Measurements from ENCODE around the gene LY6G6F.

The LY6G6F gene

GRCh38 chr6:31689249-31690110 lies 17.2 kb upstream of the LY6G6F start:
- peak; percentile 55 for TF ChIP-seq CTCF (conservative IDR thresholded peaks at IDR 0.05; ENCODE audit: low read depth, low read length)
- no peak overlapping the region for H3K4me3 ChIP-seq (ENCODE audit: low read length)
- no peak for DNase-seq (ENCODE audit: low read depth)

GRCh38 chr6:31690231-31691077 lies 16.2 kb upstream of the LY6G6F start:
- DNase-seq (ENCODE audit: low read depth) = peak; percentile 34
- H3K4me3 ChIP-seq (ENCODE audit: low read length) = no peak overlapping the region
- TF ChIP-seq CTCF (conservative IDR thresholded peaks at IDR 0.05; ENCODE audit: low read depth, low read length) = no peak

- DNase-seq (ENCODE audit: low read depth) = no peak
- TF ChIP-seq CTCF (conservative IDR thresholded peaks at IDR 0.05; ENCODE audit: low read depth, low read length) = no peak
- no peak overlapping the region for H3K4me3 ChIP-seq (ENCODE audit: low read length)
Observed at GRCh38 chr6:31691078-31691463, 15.6 kb upstream of the LY6G6F start.

- TF ChIP-seq CTCF (conservative IDR thresholded peaks at IDR 0.05; ENCODE audit: low read depth, low read length) = no peak
- DNase-seq (ENCODE audit: low read depth) = no peak
- H3K4me3 ChIP-seq (ENCODE audit: low read length) = no peak overlapping the region
Observed at GRCh38 chr6:31691564-31692108, 15.0 kb upstream of the LY6G6F start.

- TF ChIP-seq CTCF (conservative IDR thresholded peaks at IDR 0.05; ENCODE audit: low read depth, low read length) = no peak
- no peak for DNase-seq (ENCODE audit: low read depth)
- no peak overlapping the region for H3K4me3 ChIP-seq (ENCODE audit: low read length)
Observed at GRCh38 chr6:31692353-31692752, 14.3 kb upstream of the LY6G6F start.

- DNase-seq (ENCODE audit: low read depth) = no peak
- no peak for TF ChIP-seq CTCF (conservative IDR thresholded peaks at IDR 0.05; ENCODE audit: low read depth, low read length)
- no peak overlapping the region for H3K4me3 ChIP-seq (ENCODE audit: low read length)
Observed at GRCh38 chr6:31692886-31693285, 13.8 kb upstream of the LY6G6F start.

All from retinal pigment epithelial cell (primary cell).